HG03103 (cell line): ENCODE measurements around the gene CFAP91.
"Not testable (repeated sequence)": the region's sequence is repeated elsewhere in the genome, so short reads cannot be mapped to it uniquely, and the experiment has no call there.

Experiments
- ATAC-seq: cut with Tn5 transposase; IDR thresholded peaks from one replicate; pipeline ENCODE4 v1.9.1; 2021; ENCODE audit warnings: low read depth; ENCODE audit not compliant: unreplicated experiment

Gene CFAP91

GRCh38 chr3:119676771-119677640 lies 25.8 kb upstream of the CFAP91 start, which contains the start of gene COX17:
Gene COX17, minus strand, starts transcription at chr3:119677406. Its CDS starts 96 bp downstream, at chr3:119677310.
- ATAC-seq: peak; percentile 80

- no peak for ATAC-seq
Observed at GRCh38 chr3:119677641-119677934, 25.2 kb upstream of the CFAP91 start.

- ATAC-seq: not testable (repeated sequence)
Observed at GRCh38 chr3:119678209-119678608, 24.6 kb upstream of the CFAP91 start.

- no peak for ATAC-seq
Observed at GRCh38 chr3:119679874-119680273, 22.9 kb upstream of the CFAP91 start.

- ATAC-seq: peak; percentile 31
Observed at GRCh38 chr3:119681279-119681678, 21.5 kb upstream of the CFAP91 start.

GRCh38 chr3:119683421-119683820 lies 19.4 kb upstream of the CFAP91 start:
- no peak for ATAC-seq

GRCh38 chr3:119690043-119690656 lies 12.7 kb upstream of the CFAP91 start:
- no peak for ATAC-seq

GRCh38 chr3:119695480-119695879 lies 7.3 kb upstream of the CFAP91 start:
- no peak for ATAC-seq

GRCh38 chr3:119697394-119697793 lies 5.4 kb upstream of the CFAP91 start:
- no peak for ATAC-seq

GRCh38 chr3:119700269-119700919 lies 2.4 kb upstream of the CFAP91 start:
- no peak for ATAC-seq

GRCh38 chr3:119700920-119701734 lies 1.7 kb upstream of the CFAP91 start:
- ATAC-seq: no peak

- ATAC-seq: no peak
Observed at GRCh38 chr3:119703820-119704531, 1.2 kb downstream of the CFAP91 start.

GRCh38 chr3:119715105-119715504 lies 12.3 kb downstream of the CFAP91 start:
- ATAC-seq: no peak

GRCh38 chr3:119716998-119717397 lies 14.2 kb downstream of the CFAP91 start:
- no peak for ATAC-seq

GRCh38 chr3:119717520-119717919 lies 14.7 kb downstream of the CFAP91 start:
- ATAC-seq: no peak

GRCh38 chr3:119723022-119723421 lies 20.2 kb downstream of the CFAP91 start:
- ATAC-seq: no peak

GRCh38 chr3:119726909-119727308 lies 24.1 kb downstream of the CFAP91 start:
- no peak for ATAC-seq

GRCh38 chr3:119729996-119730395 lies 27.2 kb downstream of the CFAP91 start:
- no peak for ATAC-seq

GRCh38 chr3:119731560-119732343 lies 28.9 kb downstream of the CFAP91 start:
- ATAC-seq: no peak
